Progenitor cell of endocrine pancreas (in vitro differentiated cells): ENCODE data around the gene NID1. TPM values are rescaled to one million over a fixed set of nuclear protein-coding genes. Genes with fewer than 3 reads are reported as not detected.
A peak's percentile ranks its signal among the peaks of the same experiment; 100 is the strongest.

ENCODE experiments used
- DNase-seq: peaks from one replicate; pipeline ENCODE4 v3.0.0; 2021; ENCODE audit warnings: low spot score; ENCODE audit not compliant: unreplicated experiment
- H3K27ac Mint-ChIP-seq: 2 replicates; pipeline ENCODE4 v1.8.0; 2021; ENCODE audit warnings: mild to moderate bottlenecking, moderate library complexity, mixed read lengths
- H3K27me3 Mint-ChIP-seq: 2 replicates; pipeline ENCODE4 v1.8.0; 2021; ENCODE audit warnings: mixed read lengths
- H3K36me3 Mint-ChIP-seq: 2 replicates; pipeline ENCODE4 v1.8.0; 2022; ENCODE audit warnings: mixed read lengths; ENCODE audit not compliant: insufficient read depth
- H3K4me1 Mint-ChIP-seq: 2 replicates; pipeline ENCODE4 v1.8.0; 2021; ENCODE audit warnings: low read depth, mixed read lengths
- H3K4me3 Mint-ChIP-seq: 2 replicates; pipeline ENCODE4 v1.8.0; 2021; ENCODE audit warnings: low read depth, mild to moderate bottlenecking, moderate library complexity, mixed read lengths
- H3K9me3 Mint-ChIP-seq: 2 replicates; pipeline ENCODE4 v1.8.0; 2021; ENCODE audit warnings: low read depth, mixed read lengths
- CTCF ChIP-seq: fragments of 200-600 bp; sonication (generic); IDR thresholded peaks from one replicate; pipeline ENCODE4 v1.5.0; 2021; ENCODE audit warnings: antibody characterized with exemption, mild to moderate bottlenecking; ENCODE audit not compliant: unreplicated experiment
- total RNA-seq: library from RNA; stranded (reverse); gene quantifications from 2 replicates; pipeline ENCODE4 v1.2.1, GENCODE V29; 2021

NID1 gene
- total RNA-seq, 1 donor from 2014 or later = 21.0 TPM

GRCh38 chr1:236067854-236068454, 3.1 kb upstream of the NID1 start:
- DNase-seq = no peak
- H3K36me3 Mint-ChIP-seq = no peaks in the 10 kb centered on the region
- H3K27ac Mint-ChIP-seq = no peak overlapping the region
- no peaks in the 10 kb centered on the region for H3K4me1 Mint-ChIP-seq
- H3K4me3 Mint-ChIP-seq = no peak overlapping the region
- peaks cover 11% of the 10 kb centered on the region for H3K9me3 Mint-ChIP-seq
- TF ChIP-seq CTCF = no peak
- peaks cover 35% of the 10 kb centered on the region for H3K27me3 Mint-ChIP-seq

- H3K4me1 Mint-ChIP-seq = no peaks in the 10 kb centered on the region
- H3K9me3 Mint-ChIP-seq = peaks cover 11% of the 10 kb centered on the region
- DNase-seq = no peak
- no peak overlapping the region for H3K27ac Mint-ChIP-seq
- no peak overlapping the region for H3K4me3 Mint-ChIP-seq
- no peak for TF ChIP-seq CTCF
- no peaks in the 10 kb centered on the region for H3K36me3 Mint-ChIP-seq
- peaks cover 35% of the 10 kb centered on the region for H3K27me3 Mint-ChIP-seq
Measured at GRCh38 chr1:236066828-236067386, 2.0 kb upstream of the NID1 start.

- Mint-ChIP-seq H3K9me3 (peaks cover 9% of the 10 kb centered on the region), H3K4me1 (no peaks in the 10 kb centered on the region), H3K36me3 (no peaks in the 10 kb centered on the region), H3K27me3 (peaks cover 35% of the 10 kb centered on the region), H3K27ac (no peak overlapping the region), H3K4me3 (peak overlapping the region; percentile 70)
- TF ChIP-seq CTCF = no peak
- no peak for DNase-seq
Measured at GRCh38 chr1:236066054-236066453, 1.2 kb upstream of the NID1 start.

- no peak for DNase-seq
- Mint-ChIP-seq H3K27ac (no peak overlapping the region), H3K36me3 (peaks cover 2% of the 10 kb centered on the region), H3K27me3 (peaks cover 35% of the 10 kb centered on the region), H3K4me1 (no peaks in the 10 kb centered on the region), H3K9me3 (peaks cover 7% of the 10 kb centered on the region), H3K4me3 (peak overlapping the region; percentile 70)
- no peak for TF ChIP-seq CTCF
Measured at GRCh38 chr1:236065509-236066005, 667 bp upstream of the NID1 start.

- Mint-ChIP-seq H3K9me3 (no peaks in the 10 kb centered on the region), H3K4me1 (no peaks in the 10 kb centered on the region), H3K27me3 (peaks cover 35% of the 10 kb centered on the region), H3K4me3 (peak overlapping the region; percentile 76), H3K36me3 (peaks cover 2% of the 10 kb centered on the region), H3K27ac (peak overlapping the region; percentile 41)
- peak; percentile 37 for DNase-seq
- no peak for TF ChIP-seq CTCF
Measured at GRCh38 chr1:236063919-236064673, 794 bp downstream of the NID1 start.
